Posterior vena cava (tissue), 2 donors: Measurements from ENCODE around the gene LIX1L. TPM values are rescaled to one million over a fixed set of nuclear protein-coding genes. Genes with fewer than 3 reads are reported as not detected.

Experiments
- DNase-seq: peaks from one replicate; pipeline ENCODE4 v3.0.0-alpha.2; 2020; ENCODE audit warnings: low spot score
- intact Hi-C, 2 donors: fragments of 100-400 bp; cut with DNase I; formaldehyde crosslinking; loops; one replicate each; pipeline versions ENCODE4 v1.14.1 to v1.14.2; 2022 to 2023
- long read RNA-seq, 2 donors: library from polyadenylated mRNA; unstranded; transcript quantifications; one replicate each; pipeline ENCODE4 v2.0.0, GENCODE V29; 2020 to 2021
- total RNA-seq, 2 donors: library from RNA; stranded (reverse); fragmentation: NEBNext Ultra II Directional; extraction: Animal tissue kit (Norgen Biotek cat#: 25700); gene quantifications; one replicate each; pipeline ENCODE4 v1.2.1, GENCODE V29; 2021
- donor health status: DM: yes; HTN: yes; CAD: no.
- donor health status: DM: yes; HTN: yes; CAD: no.

Gene LIX1L
- 10 to 100 TPM; 45.5 to 45.8 TPM for total RNA-seq
- long read RNA-seq, donor 1, partial matches to known transcripts = 2 of 11 reads
- long read RNA-seq, donor 1, other reads (novel, unspliced or antisense) = 9 of 11 reads
- long read RNA-seq, donor 2, partial matches to known transcripts = 0 of 6 reads
- long read RNA-seq, donor 2, other reads (novel, unspliced or antisense) = 6 of 6 reads

DNA sequence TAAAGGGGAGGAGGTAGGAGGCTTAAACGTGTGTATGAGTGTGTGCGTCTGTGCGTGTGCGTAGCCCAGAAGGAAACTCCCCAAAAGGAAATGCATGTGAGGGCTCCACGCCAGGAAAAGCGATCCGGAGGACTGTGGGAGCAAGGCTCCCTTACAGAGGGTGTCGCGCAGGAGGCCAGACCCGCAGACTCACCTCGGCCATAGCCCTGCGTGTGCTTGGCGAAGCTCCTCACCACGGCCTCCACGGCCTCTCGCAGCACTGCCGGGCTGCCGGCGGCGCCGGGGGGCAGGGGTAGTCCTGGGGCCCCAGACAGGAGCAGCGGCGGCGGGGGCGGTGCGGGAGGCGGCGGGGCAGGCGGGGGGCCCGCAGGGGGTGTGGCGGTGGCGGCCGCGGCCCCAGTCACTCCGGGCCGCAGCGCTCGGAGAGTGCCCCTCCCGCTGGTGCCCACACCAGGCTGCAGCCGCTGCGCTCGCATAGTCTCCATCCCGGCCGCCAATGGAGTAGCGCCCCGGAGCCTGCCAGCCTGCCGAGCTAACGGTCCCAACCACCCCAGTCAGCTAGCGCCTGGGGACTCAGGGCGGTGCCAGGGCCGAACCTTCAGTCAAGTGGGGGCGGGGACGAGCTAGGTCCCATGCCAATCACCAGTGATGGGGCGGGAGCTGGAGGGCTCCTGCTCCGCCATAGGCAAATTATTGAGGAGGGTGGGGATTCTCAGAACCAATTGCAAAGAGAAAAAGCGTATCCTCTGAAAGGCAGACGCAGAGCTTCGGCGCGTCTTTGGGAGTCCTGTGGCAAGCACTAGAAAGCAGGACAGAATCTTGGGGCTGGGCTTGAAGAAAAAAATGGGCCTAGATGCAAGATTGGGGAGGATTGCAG, at the start of gene LIX1L:
LIX1L (minus strand) TSS at position 575 of the 877 bp plus-strand sequence; CDS start at position 485, 90 bp downstream.
- DNase-seq = peak; percentile 98
- intact Hi-C loops = no loop called here

DNA sequence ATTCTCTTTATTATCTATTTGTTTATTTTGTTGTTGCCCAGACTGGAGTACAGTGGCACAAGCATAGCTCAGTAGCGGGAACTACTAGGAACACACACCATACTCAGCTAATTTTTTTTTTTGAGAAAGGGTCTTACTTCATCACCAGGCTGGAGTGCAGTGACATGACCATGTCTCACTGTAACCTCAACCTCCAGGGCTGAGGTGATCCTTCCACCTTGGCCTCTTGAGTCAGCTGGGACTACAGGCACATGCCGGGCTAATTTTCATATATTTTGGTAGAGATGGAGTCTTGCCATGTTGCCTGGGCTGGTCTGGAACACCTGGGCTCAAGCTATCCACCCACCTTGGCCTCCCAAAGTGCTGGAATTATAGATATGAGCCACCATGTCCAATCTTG, 43.9 kb upstream of the LIX1L start:
- intact Hi-C loops = no loop called here
- no peak for DNase-seq

DNA sequence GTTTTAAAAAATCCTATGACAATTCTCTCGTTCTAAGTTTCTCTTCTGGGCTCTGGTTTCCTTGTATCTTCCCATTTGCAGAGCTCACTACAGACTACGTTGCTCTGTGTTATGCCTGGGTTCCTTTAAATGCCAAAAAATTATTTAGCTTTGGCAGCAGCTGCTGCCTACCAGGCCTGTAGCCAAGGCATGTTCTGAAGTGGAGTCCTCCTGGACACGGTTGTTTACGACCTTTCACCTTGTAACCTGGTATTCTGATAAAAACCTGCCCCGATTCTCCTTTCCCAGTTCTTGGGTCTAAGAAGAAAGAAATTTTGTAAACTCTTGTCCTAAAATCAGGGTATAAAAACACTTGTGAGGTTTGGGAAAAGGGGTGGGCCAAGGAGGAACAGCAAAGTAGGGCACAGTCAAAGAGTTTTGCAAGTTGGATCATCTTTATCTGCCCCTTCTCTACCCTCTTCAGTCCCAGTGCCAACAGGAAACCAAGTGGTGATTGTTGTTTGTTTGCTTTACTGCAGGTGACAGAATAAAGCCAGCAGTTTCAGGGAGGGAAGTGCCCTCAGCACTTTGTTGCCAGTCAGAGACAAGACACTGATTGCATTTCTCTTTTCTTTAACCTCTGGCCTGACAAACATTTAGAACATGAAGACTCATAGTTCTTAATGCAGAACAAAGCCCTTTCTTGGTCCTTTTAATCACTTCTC, 41.7 kb upstream of the LIX1L start:
- intact Hi-C loops = no loop called here
- no peak for DNase-seq

DNA sequence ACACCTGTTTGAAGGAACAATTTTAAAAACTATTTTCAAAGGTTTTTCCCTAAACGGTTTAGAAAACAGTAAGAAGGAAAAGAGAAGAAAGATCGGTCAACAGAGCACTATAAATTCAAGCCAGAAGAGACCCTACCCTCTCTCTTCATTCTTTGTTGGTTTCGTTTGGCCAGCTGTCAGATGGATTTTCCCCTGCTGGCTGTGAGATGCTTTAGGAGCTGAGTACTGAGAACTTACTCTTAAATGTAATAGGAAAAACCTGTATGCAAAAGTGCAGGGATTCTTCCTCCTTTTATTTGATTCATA, 39.9 kb upstream of the LIX1L start:
- intact Hi-C loops = no loop called here

DNA sequence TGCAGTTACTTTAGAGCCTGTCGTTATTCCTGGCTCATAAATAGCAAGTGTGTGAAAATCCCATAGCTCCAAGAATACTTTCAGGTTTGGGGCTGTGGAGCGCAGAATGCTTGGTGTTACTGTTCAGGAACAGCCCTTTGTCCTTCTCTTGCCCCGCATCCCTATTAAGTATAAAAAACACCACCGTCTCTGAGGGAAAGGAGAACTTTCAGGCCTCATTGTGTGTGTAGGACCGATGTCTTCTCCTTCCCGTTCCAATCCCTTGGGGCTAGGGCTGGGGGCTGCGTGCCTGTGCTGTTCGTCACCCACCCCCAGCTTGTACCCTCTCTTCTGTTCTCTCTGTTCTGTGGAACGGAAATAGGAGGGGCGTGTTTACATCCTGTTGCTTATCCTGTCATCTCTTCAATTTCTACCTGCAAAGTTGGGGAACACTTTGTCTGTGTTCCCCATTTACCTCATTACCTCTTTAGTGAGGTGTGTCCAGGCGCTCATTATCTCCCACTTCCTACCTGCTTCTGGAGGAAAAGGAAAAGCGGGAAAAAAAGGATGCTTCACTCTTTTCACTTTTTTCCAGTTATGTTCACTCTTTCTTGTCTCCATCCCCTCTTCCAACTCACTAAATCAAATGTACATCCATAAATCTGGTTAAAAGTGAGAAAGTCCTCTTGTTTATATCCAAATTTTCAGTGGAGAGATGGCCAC, 39.4 kb upstream of the LIX1L start:
- intact Hi-C loops = no loop called here
- DNase-seq = no peak

More for the DNA sequence above, 39.9 kb upstream of the LIX1L start:
- no peak for DNase-seq

DNA sequence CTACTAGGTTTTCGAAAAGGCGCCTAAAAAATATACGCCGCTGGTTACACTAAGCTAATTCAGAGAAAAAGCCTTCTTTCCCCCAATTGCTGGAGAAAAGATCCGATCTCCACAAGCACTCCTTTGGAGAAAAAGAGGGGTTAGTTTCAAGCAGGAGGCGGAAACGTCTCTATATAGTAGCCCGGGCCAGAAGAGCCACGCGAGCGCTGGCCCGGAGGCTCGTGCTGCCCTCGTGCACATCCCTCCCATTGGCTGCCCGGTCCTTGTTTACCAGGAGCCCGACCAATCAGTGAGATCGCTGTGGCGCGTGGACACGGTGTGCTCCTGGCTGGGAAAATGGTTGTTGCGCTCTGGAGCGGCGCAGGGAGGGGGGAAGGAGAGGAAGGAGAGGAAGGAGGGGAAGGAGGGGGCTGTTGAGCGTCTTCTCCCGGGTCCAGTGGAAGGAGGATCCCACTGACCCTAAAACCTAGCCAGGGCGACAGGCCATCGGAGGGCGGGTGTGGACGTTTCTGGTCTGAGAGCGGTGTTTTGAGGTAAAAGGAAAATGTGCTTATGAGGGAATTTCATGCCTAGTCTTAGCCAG, 38.7 kb upstream of the LIX1L start, which contains the start of gene TXNIP:
TXNIP (minus strand) TSS at position 147 of the 583 bp plus-strand sequence. CDS start 313 bp downstream, outside the sequence.
- peak; percentile 100 for DNase-seq
- intact Hi-C loops = no loop called here

DNA sequence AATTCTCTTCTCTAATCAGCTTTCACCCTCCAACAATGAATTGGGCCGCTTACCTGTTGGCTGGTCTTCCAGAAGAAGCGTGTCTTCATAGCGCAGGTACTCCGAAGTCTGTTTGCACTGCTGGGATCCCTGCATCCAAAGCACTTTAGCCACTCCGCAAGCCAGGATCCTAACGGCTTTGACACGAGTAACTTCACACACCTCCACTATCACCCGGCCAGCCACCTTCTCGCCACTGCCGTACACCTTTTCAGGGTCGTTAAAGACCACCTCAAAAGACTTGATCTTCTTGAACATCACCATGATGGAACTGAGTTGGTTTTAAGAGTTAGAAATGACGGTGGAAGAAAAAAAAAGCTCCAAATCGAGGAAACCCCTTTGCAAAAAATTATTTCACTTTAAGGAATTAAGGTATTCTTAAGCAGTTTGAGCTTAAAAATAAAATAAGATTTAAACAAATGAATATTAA, 38.2 kb upstream of the LIX1L start:
- DNase-seq = no peak
- intact Hi-C loops = no loop called here

DNA sequence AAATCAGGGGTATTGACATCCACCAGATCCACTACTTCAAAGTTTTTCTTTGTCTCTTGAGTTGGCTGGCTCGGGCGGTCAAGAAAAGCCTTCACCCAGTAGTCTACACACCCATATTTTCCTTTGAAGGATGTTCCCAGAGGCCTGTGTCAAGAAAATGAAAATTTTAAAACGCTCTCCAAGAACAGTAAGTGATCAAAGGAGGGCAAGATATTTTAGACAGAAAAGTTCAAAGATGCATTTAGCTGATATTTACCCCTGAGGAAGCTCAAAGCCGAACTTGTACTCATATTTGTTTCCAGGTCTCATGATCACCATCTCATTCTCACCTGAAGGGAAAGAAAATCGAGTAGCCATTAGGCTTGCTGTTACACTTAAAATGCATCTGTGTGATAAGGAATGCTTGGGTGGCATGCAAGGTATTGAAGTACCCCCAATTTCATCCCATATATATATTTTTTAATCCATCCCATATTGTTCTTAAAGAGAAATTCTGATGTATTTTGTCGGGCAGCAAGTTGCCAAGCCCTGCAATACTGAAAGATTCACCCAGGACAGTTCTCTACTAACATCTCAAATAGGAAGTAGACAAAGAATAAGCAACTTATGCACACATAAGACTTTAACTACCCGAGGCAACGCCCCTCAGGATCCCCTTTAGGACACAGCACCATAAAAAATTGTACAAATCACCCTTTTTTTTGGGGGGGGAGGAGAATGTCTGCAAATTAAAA, 37.5 kb upstream of the LIX1L start:
- intact Hi-C loops = no loop called here
- no peak for DNase-seq

DNA sequence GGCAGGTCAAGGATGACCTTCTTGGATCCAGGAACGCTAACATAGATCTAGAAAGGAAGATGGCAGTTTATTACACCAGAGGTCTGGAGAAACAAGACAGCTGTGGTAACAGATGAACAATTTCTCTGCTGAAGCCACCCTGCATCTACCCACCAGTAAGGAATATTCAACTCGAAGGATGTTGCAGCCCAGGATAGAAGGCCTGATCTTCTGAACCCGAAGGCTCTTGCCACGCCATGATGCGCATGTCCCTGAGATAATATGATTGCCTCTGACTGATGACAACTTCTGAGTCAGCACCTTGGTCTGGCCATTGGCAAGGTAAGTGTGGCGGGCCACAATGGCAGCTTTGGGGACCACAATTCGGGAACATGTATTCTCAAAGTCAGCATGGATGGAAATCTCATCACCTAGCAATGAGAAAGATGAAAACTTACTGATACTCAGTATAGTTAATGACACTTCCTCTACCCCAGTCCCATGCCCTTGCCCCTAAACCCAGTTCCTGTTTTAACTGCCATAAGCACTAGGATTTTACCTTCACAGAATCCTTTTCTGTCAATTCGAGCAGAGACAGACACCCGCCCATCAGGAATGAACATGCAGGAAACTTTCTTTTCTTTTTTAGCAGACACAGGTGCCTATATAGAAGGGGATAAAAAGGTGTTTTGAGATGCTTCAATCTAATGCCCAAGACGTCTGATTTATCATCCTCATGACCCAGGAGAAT, 36.7 kb upstream of the LIX1L start:
- DNase-seq = no peak
- intact Hi-C loops = no loop called here

DNA sequence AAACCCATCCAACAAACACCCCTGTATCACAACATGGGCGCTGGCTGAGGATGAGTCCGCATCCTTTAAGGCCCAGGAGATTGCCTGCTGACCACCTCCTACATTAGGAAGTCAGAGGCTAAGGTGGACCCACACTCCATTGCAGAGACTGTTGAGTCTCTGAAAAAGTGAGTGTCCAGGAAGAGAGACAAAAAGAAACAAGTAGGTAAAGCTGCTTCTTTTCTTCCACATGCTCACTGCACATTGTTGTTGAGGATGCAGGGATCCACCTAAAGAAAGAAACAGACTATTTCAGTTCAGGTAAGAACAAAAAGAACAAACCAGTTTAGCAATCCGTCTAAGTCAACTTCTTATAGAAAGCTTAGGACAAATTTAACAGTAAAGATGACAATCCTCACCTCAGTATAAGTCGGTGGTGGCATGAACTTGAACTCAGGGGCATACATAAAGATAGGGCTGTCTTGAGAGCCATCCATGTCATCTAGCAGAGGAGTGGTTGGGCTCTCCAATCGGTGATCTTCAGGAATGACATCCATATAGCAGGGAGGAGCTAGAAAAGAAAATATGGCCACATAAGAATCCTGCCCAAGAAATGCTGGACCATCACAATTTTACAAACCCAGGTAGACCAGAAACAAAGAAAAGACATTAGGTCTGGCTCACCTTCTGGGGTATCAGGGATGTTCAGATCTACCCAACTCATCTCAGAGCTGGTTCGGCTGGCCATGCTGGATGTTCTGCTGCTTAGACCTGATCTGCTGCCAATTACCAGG, 36.0 kb upstream of the LIX1L start:
- intact Hi-C loops = no loop called here
- no peak for DNase-seq

DNA sequence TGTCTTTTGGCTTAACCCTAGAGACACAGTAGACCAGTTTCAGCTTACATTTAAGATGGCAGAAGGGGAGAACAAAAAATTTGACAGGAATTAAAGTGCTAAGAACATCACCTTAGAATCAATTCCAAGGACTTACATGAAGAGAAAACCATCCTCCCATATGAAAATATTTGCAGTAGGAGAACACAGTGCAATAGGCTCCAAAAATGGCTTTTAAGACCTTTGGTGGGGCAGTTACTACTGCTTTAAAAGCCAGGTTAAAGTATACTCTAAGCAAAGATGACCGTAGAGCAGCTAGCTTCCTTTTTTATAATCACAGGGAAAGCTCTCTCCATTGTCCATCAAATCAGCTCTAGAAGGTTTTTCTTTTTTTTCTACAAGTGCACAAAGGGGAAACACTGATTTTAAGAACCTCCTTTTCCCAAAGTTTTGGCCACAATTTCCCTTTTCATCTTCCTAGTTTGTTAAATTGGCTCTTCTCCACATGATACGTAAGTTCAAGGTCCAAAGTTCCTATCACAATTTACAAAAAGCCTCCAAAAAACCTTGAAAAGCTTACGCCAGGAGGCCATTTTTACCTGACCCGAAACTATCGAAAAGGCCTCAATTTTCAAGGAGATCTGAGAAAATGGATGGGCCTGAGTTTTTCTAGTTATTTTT, 35.3 kb upstream of the LIX1L start:
- intact Hi-C loops = no loop called here
- no peak for DNase-seq

DNA sequence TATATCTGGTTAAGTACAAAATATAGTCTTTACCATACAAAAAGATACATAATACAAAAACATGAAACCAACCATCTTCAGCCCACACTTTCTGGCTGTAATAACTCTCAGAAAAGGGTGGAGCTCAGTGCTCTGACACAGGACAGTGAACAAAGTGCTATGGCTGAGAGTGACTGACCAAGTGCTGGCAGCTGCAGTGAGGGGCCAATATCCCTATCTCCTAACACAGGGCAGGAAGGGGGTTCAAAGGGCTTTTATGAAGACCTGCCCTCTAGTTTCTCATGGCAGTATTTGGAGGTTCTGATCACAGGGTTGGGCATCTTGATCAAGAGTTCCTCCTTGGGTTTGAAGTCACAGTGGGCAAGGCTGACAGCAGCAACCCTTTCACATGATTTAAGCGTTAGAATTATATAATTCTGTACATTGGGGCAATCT, 34.7 kb upstream of the LIX1L start:
- intact Hi-C loops = no loop called here
- DNase-seq = no peak

DNA sequence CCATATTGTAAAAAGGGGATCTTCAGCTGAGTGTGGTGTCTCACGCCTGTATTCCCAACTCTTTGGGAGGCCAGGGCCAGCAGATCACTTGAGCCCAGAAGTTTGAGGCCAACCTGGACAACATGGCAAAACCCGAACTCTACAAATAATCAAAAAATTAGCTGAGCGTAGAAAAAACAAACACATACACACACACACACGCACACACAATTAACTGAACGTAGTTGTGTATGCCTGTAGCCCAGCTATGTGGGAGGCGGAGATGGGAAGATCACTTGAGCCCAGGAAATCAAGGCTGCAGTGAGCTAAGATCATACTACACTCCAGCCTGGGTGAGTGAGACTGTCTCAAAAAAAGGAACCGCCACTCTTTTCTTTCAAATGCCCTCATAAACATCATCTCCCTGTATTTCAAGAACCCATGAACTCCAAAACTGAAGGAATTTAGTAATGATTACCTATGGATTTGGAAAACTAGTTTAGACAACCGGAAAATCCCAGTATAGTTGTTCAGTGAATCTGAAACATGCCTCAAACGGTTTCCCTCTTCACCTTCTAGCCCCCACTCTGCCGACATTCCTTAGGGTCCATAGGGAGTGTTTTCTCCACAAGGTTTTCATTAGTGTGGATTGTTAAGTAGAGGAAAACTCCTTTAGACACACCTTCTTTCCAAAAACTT, 34.1 kb upstream of the LIX1L start:
- no peak for DNase-seq
- intact Hi-C loops = no loop called here

DNA sequence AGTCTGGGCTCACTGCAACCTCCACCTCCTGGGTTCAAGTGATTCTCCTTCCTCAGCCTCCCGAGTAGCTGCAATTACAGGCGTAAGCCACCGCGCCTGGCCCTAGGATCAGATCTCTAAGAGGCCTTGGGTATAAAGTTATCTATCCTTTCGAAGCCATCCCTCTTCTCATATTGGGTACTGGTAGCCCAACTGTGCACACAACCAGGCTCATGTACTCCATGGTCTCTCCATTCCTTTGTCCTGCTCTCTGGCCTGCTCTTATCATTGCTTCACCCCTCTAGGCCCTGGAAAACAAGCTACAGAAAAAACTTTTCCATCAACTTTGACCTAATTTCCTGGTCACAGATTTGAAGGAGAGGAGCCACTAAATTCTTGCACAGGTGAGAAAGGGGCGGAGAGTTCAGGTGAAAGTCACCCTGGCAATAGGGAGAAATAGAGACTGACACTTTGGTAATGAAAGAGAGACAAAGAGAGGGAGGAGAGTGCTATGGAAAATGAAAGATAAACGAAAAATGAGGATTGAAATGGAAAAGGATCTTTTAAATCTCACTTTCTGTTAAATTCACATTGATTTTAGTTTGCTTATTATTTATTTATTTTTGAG, 32.5 kb upstream of the LIX1L start:
- no peak for DNase-seq
- intact Hi-C loops = no loop called here

DNA sequence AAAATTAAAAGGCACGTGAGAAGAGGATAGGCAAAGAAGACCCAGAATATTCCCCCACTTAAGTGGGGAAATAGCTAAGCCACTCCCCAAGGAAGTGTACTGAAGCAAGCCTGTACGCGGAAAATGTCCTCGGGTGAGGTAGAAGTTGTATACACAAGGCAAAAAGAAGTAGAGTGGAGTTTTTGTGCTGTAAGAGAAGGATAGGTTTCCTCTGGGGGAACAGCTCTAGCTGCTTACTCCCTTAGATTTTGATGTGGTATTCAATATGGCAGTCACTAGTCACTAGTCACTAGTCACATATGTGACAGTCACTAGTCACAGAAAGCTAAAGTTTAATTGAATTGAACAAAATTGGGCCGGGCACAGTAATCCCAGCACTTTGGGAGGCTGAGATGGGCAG, 31.0 kb upstream of the LIX1L start:
- DNase-seq = no peak
- intact Hi-C loops = no loop called here

DNA sequence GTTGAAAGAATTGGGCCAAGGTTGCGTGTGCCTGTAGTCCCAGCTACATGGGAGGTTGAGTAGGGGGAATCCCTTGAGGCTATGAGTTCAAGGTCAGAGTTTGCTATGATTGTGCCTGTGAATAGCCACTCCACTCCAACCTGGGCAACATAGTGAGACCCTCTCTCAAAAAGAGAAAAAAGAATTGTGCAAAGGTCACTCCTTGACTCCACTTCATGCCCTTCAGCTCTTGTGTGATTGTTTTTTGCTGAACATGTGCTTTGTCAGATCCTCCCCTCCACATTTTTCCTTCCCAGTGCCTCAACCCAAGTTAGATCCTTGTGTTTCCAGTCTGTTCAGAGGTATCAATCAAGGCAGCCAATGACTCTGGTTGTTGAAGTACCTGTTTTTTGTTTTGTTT, 30.1 kb upstream of the LIX1L start:
- DNase-seq = no peak
- intact Hi-C loops = no loop called here
